GM12874 (cell line): ENCODE results near the gene ALKBH4.
A peak's percentile ranks its signal among the peaks of the same experiment; 100 is the strongest.

Source experiments
- TF ChIP-seq, protein P1 (sequence below): IDR thresholded peaks from 2 replicates; pipeline ENCODE4 v1.5.1; 2011; ENCODE audit warnings: low read depth, mild to moderate bottlenecking, control low read depth, low read length, moderate library complexity; ENCODE audit not compliant: insufficient read depth

The ALKBH4 gene

DNA sequence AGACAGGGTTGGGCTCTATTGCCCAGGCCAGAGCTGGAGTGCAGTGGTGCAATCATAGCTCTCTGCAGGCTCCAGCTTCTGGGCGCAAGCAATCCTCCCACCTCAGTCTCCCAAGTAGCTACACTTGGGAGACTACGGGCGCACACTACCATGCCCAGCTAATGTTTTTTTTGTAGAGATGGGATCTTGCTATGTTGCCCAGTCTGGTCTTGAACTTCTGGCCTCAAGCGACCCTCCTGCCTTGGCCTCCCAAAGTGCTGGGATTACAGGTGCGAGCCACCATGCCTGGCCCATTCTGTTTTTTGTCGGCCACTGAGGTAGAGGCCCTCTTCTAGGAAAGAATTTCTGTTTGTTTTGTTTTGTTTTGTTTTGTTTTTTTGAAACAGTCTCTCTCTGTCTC lies 12.2 kb downstream of the ALKBH4 start:
- TF ChIP-seq, protein P1, sequence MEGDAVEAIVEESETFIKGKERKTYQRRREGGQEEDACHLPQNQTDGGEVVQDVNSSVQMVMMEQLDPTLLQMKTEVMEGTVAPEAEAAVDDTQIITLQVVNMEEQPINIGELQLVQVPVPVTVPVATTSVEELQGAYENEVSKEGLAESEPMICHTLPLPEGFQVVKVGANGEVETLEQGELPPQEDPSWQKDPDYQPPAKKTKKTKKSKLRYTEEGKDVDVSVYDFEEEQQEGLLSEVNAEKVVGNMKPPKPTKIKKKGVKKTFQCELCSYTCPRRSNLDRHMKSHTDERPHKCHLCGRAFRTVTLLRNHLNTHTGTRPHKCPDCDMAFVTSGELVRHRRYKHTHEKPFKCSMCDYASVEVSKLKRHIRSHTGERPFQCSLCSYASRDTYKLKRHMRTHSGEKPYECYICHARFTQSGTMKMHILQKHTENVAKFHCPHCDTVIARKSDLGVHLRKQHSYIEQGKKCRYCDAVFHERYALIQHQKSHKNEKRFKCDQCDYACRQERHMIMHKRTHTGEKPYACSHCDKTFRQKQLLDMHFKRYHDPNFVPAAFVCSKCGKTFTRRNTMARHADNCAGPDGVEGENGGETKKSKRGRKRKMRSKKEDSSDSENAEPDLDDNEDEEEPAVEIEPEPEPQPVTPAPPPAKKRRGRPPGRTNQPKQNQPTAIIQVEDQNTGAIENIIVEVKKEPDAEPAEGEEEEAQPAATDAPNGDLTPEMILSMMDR: no peak

DNA sequence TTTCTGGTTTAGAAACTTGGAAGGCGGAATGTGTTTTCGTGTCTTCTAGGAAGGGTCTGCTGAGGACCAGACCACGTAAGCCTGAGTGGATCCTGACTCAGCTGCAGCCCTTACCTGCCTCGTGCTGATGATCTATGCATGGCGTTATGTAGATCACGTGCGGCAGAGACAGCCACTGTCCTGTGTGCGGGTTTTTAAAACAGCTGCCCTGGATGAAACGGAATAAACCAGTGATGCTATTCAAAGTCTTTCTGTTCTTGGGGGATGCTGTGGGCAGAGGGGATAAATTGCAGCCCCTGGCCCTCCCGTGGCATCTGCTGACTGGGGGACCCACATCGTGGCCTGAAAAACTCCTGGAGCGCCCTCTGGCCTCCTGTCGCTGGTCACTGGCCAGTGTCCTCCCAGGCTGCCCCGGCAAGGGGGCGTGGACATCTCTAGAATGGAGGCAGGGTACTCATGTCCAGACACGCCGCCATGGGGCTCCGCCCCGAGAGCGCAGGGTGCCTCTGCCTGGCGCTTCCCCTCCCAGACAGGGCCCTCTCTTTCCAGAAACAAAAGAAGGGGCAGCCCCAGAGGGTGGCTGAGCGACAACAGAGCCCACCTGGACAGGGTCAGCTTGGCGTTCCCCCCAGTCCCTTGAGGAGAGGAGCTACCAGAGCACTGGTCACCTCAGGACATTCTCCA lies 13.2 kb downstream of the ALKBH4 start:
- TF ChIP-seq, protein P1: no peak

DNA sequence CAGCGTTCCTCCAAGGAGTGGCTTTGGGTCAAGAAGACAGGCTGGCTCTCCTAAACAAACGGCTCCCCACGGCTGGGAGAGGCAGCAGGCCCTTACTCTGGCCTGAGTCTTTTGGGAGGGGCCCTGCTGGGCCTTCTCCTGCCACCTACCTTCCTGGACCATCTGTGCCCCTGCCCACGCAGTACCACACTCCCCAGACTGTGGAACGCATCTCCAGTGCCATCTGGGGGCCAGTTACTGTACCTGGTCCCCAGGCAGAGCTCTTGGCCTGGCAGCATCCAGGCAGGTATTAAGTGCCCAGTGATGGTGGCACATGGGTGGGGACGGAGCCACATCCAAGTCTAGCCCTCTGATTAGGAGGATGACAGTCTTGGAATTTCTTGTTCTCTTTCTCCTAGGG lies 14.4 kb downstream of the ALKBH4 start:
- TF ChIP-seq, protein P1: peak; percentile 67

- TF ChIP-seq, protein P1: no peak
Observed at GRCh38 chr7:102449136-102449535, 15.5 kb downstream of the ALKBH4 start.

DNA sequence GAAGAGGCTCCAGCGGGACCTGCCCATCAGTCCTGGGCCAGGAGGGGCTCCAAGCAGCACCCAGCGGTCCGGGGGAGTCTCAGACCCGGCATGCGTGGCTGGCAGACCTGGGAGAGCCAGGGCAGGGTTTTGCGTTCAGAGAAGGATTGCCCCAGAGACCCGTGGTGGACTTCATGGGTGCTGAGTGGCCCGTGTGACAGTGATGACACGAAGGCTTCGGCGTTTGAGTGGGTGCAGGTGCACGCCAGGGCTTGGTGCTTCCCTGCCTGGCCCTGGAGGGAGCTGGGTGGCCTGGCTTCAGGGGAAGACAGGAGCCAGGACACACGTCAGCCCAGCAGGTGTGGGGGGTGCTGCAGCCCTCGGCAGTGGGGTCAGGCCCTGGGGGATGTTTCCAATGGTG lies 17.4 kb downstream of the ALKBH4 start:
- TF ChIP-seq, protein P1: no peak

DNA sequence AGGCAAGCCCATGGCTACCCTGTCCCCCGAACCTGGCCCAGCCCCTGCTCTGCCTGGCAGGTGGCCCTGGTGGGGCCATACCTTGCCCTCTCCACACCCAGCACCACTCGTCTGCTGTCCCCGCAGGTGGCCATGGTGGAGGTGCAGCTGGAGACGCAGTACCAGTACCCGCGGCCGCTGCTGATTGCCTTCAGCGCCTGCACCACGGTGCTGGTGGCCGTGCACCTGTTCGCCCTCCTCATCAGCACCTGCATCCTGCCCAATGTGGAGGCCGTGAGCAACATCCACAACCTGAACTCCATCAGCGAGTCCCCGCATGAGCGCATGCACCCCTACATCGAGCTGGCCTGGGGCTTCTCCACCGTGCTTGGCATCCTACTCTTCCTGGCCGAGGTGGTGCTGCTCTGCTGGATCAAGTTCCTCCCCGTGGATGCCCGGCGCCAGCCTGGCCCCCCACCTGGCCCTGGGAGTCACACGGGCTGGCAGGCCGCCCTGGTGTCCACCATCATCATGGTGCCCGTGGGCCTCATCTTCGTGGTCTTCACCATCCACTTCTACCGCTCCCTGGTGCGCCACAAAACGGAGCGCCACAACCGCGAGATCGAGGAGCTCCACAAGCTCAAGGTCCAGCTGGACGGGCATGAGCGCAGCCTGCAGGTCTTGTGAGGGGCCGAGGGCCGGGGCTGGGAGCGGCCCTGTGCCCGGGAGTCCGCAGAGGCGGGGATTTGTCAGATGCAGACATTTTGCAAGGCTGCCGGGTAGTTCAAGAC lies 18.1 kb downstream of the ALKBH4 start:
- TF ChIP-seq, protein P1: no peak

GRCh38 chr7:102445674-102446071 lies 19.0 kb downstream of the ALKBH4 start:
- TF ChIP-seq, protein P1: no peak
